Fibroblast of the aortic adventitia (primary cell): Measurements from ENCODE around the gene LMAN1L. TPM values are rescaled to one million over a fixed set of nuclear protein-coding genes. Genes with fewer than 3 reads are reported as not detected.

Experiments used
- DNase-seq: peaks from one replicate; pipeline ENCODE4 v3.0.0-alpha.2; 2010; ENCODE audit warnings: low read depth
- H3K4me3 ChIP-seq: 2 replicates; pipeline ENCODE4 v1.5.1; 2011; ENCODE audit warnings: low read depth, mild to moderate bottlenecking, control low read depth, low read length, moderate library complexity
- total RNA-seq: library from RNA; depleted of rRNA; stranded (reverse); fragments of >200 nt; gene quantifications from 2 replicates; pipeline ENCODE4 v1.2.3, GENCODE V29; 2012; ENCODE audit warnings: low replicate concordance
- TF ChIP-seq, protein P1 (sequence below): IDR thresholded peaks from 2 replicates; pipeline ENCODE4 v1.5.1; 2011; ENCODE audit warnings: mild to moderate bottlenecking, low read length, control low read depth, inconsistent platforms; ENCODE audit not compliant: insufficient read depth

LMAN1L gene
- total RNA-seq, 1 donor: not detected

- no peak overlapping the region for H3K4me3 ChIP-seq
- DNase-seq: peak; percentile 67
- TF ChIP-seq, protein P1, sequence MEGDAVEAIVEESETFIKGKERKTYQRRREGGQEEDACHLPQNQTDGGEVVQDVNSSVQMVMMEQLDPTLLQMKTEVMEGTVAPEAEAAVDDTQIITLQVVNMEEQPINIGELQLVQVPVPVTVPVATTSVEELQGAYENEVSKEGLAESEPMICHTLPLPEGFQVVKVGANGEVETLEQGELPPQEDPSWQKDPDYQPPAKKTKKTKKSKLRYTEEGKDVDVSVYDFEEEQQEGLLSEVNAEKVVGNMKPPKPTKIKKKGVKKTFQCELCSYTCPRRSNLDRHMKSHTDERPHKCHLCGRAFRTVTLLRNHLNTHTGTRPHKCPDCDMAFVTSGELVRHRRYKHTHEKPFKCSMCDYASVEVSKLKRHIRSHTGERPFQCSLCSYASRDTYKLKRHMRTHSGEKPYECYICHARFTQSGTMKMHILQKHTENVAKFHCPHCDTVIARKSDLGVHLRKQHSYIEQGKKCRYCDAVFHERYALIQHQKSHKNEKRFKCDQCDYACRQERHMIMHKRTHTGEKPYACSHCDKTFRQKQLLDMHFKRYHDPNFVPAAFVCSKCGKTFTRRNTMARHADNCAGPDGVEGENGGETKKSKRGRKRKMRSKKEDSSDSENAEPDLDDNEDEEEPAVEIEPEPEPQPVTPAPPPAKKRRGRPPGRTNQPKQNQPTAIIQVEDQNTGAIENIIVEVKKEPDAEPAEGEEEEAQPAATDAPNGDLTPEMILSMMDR: no peak
These were observed 22.3 kb upstream of the LMAN1L start for GRCh38 chr15:74790080-74790916.

DNA sequence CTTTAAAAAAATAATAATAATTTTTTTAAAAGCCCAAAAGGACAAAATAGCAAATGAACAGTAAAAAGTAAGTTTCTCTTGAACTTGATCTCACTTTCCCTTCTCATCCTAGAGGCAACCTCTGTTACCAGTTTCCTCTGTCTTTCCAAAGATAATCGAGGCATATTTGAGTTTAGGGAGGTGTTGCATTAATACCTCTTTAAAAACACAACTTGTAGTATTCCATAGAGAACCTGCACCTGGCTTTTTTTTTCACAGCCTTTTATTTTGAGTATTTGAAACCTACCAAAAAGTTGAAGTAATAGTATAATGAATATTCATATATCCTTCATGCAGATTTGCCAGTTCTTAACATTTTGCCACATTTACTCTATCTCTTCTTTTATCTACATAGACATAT lies 21.6 kb upstream of the LMAN1L start:
- H3K4me3 ChIP-seq: no peak overlapping the region
- DNase-seq: no peak
- TF ChIP-seq, protein P1: no peak

DNA sequence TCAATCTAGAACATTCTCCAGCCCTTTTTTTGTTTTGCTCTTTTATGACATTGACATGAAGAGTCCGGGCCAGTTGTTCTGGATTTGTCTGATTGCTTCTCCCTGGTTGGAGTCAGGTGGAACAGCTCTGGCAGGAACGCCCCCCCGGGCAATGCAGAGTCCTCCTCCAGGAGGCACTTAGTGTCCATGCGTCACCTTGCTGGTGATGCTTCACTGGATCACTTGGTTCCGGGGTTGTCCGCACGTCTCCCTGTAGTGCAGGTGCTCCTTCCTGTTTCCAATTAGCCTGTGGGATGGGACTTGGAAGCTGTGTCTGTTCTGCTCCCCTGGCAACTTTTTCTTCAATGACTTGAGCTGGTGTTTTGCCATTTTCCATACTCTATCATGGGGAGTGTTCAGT lies 21.0 kb upstream of the LMAN1L start:
- H3K4me3 ChIP-seq: no peak overlapping the region
- TF ChIP-seq, protein P1: no peak
- DNase-seq: no peak

DNA sequence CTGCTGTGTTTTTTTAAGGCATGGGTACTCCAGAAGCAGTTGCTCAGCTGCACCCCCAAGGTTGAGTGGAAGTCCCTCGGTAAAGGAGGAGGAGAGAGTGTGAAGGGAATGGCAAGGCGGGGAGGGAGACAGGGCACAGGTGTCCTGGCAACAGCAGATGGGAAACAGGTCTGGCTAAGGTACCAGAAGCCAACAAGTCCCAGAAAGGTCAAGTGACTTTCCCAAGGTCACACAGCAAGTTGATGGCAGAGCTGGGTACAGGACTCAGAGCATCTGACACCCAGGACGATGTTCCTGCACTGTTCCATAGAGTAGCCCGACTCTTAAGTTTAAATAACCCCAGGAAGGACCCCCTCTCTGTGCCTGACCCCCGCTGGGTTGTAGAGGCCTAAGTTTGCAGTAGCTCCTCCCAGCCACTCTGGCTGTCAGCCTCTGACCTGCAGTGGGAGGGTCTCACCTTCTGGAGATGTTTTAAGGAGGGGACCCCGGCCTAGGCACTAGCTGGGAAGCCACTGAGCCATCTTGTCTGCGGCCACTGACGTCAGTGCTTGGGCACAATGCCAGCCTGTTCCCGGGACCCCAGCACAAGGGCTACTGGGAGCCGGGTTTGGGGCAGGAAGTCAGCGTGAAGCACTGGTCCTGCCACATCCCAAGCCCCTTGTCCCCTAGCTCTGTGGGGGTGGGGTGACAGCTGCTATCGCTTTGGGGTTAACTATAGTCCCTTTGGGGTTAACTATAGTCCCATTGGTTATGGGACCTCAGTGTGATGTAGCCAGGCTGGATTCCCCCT lies 20.2 kb upstream of the LMAN1L start:
- TF ChIP-seq, protein P1: no peak
- no peak overlapping the region for H3K4me3 ChIP-seq
- DNase-seq: no peak

- DNase-seq: no peak
- TF ChIP-seq, protein P1: no peak
- no peak overlapping the region for H3K4me3 ChIP-seq
These were observed 19.3 kb upstream of the LMAN1L start for GRCh38 chr15:74793135-74794028.

DNA sequence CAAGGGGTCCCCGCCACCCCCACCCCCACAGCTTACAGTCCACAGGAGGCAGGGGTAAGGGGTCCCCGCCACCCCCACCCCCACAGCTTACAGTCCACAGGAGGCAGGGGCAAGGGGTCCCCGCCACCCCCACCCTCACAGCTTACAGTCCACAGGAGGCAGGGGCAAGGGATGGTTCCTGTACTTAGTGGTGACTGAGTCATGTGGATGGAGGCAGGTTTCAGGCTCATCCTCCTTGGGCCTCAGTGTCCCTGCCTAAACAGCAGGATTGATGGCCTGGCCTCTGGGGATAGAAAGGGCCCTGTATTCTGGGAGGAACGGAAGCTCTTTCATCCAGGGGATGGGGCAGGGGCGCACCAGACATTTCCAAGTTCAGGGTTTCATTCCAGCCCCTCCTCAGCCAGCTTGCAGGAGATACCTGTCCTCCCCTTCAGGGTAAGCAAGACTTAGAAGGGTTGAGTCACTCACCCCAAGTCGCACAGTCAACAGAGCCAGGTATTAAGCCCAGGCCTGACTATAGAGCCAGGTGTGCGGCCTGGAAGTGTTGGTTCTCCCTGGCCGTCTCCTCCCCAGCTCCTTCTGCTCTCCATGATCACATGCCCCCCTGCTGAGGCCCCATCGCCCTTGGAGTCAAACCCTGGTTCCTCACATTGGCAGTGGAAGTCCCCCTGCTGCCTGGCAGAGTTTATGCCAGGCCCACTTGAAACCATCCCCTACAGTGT lies 18.2 kb upstream of the LMAN1L start:
- no peak for DNase-seq
- H3K4me3 ChIP-seq: no peak overlapping the region
- TF ChIP-seq, protein P1: no peak
